ENCODE data around the gene RHOU. TPM values are rescaled to one million over a fixed set of nuclear protein-coding genes. Genes with fewer than 3 reads are reported as not detected.

Gene RHOU
- total and polyA plus RNA-seq, 2 experiments from 2014 or later: 0.95 to 4.4 TPM

- H3K4me3 Mint-ChIP-seq: no peak overlapping the region
- H3F3A ChIP-seq (replicated peaks; ENCODE audit: low read depth): no peaks in the 10 kb centered on the region
- no peak overlapping the region for H3K4me2 ChIP-seq
- no peaks in the 10 kb centered on the region for H3K9me2 ChIP-seq (ENCODE audit: insufficient read depth)
- H3K4me3 ChIP-seq: no peak overlapping the region
- no peaks in the 10 kb centered on the region for H3K4me1 Mint-ChIP-seq
- H3K36me3 Mint-ChIP-seq (ENCODE audit: low read depth): no peaks in the 10 kb centered on the region
- no peak overlapping the region for H2AFZ ChIP-seq
- no peaks in the 10 kb centered on the region for H3K79me2 ChIP-seq (replicated peaks; ENCODE audit: insufficient read depth)
- H3K27ac ChIP-seq (ENCODE audit: low read depth): no peak overlapping the region
- no peak for DNase-seq (ENCODE audit: low spot score)
- H3K27ac Mint-ChIP-seq: no peak overlapping the region
- H3K27me3 Mint-ChIP-seq (ENCODE audit: insufficient read depth, low read depth, poor library complexity): peaks cover 2% of the 10 kb centered on the region
- no peaks in the 10 kb centered on the region for H3K27me3 ChIP-seq (ENCODE audit: insufficient read depth)
- peaks cover 1% of the 10 kb centered on the region; the same call in 2 of the 3 replicates for H3K9me3 Mint-ChIP-seq
- no peaks in the 10 kb centered on the region for H3K36me3 ChIP-seq (ENCODE audit: insufficient read depth)
- H4K20me1 ChIP-seq (replicated peaks; ENCODE audit: insufficient read depth): no peaks in the 10 kb centered on the region
- no peaks in the 10 kb centered on the region for H3K4me1 ChIP-seq (ENCODE audit: insufficient read depth)
- TF ChIP-seq NANOG (IDR thresholded peaks at IDR 0.05; ENCODE audit: borderline replicate concordance) (no peak), CTCF (conservative IDR thresholded peaks at IDR 0.05; ENCODE audit: low read depth in 2 of 2) (no peak), ZNF114 (CRISPR knock-in tag; IDR thresholded peaks at IDR 0.05) (no peak), EZH2phosphoT487 (IDR thresholded peaks at IDR 0.05; ENCODE audit: unreplicated experiment) (no peak), ZNF462 (CRISPR knock-in tag; IDR thresholded peaks at IDR 0.05) (no peak), POLR2AphosphoS5 (IDR thresholded peaks at IDR 0.05; ENCODE audit: low read depth) (no peak), CREB1 (CRISPR knock-in tag; IDR thresholded peaks at IDR 0.05; ENCODE audit: low read depth) (no peak), ZNF331 (CRISPR knock-in tag; IDR thresholded peaks at IDR 0.05; ENCODE audit: low read depth) (no peak), REST (IDR thresholded peaks at IDR 0.05; ENCODE audit: unreplicated experiment) (no peak), EZH2 (IDR thresholded peaks at IDR 0.05; ENCODE audit: low read depth, unreplicated experiment) (no peak), STAT1 (IDR thresholded peaks at IDR 0.05; ENCODE audit: unreplicated experiment) (no peak), ETS1 (IDR thresholded peaks at IDR 0.05) (no peak), JUNB (IDR thresholded peaks at IDR 0.05; ENCODE audit: unreplicated experiment) (no peak)
- no peak for ATAC-seq
Measured at GRCh38 chr1:228778026-228778425, 42.7 kb downstream of the RHOU start.
